Endodermal cell (in vitro differentiated cells): ENCODE results near the gene ORAI3. TPM values are rescaled to one million over a fixed set of nuclear protein-coding genes. Genes with fewer than 3 reads are reported as not detected.
A peak's percentile ranks its signal among the peaks of the same experiment; 100 is the strongest.

Experiments used
- DNase-seq: peaks from one replicate; pipeline ENCODE4 v3.0.0-alpha.2; 2017
- H3K27ac ChIP-seq: 2 replicates; pipeline ENCODE4 v1.5.1; 2013; ENCODE audit warnings: mild to moderate bottlenecking, low read depth, low read length, moderate library complexity
- H3K27me3 ChIP-seq: 2 replicates; pipeline ENCODE4 v1.6.1; 2013; ENCODE audit warnings: mild to moderate bottlenecking, low read length, moderate library complexity; ENCODE audit not compliant: insufficient read depth, control insufficient read depth, poor library complexity, severe bottlenecking
- H3K36me3 ChIP-seq: 2 replicates; pipeline ENCODE4 v1.7.0; 2013; ENCODE audit warnings: mild to moderate bottlenecking, low read length, moderate library complexity; ENCODE audit not compliant: control insufficient read depth, insufficient read depth
- H3K4me1 ChIP-seq: one replicate; pipeline ENCODE4 v1.7.0; 2013; ENCODE audit warnings: low read length; ENCODE audit not compliant: control insufficient read depth, insufficient read depth
- H3K4me3 ChIP-seq: 2 replicates; pipeline ENCODE4 v1.5.1; 2013; ENCODE audit warnings: mild to moderate bottlenecking, low read length, moderate library complexity
- H3K9ac ChIP-seq: 2 replicates; pipeline ENCODE4 v1.6.1; 2013; ENCODE audit warnings: mild to moderate bottlenecking, low read length, moderate library complexity; ENCODE audit not compliant: poor library complexity, severe bottlenecking; ENCODE audit errors: extremely low read depth
- H3K9me3 ChIP-seq: 2 replicates; pipeline ENCODE4 v1.6.1; 2013; ENCODE audit warnings: mild to moderate bottlenecking, low read length, moderate library complexity; ENCODE audit not compliant: control insufficient read depth
- H3K27ac Mint-ChIP-seq: 2 replicates; pipeline ENCODE4 v1.8.0; 2020; ENCODE audit warnings: mixed read lengths
- H3K27me3 Mint-ChIP-seq: 2 replicates; pipeline ENCODE4 v1.8.0; 2021; ENCODE audit warnings: mild to moderate bottlenecking, mixed read lengths; ENCODE audit not compliant: insufficient read depth
- H3K36me3 Mint-ChIP-seq: 2 replicates; pipeline ENCODE4 v1.8.0; 2020; ENCODE audit warnings: low read depth, mixed read lengths
- H3K4me1 Mint-ChIP-seq: 2 replicates; pipeline ENCODE4 v1.8.0; 2020; ENCODE audit warnings: mixed read lengths
- H3K4me3 Mint-ChIP-seq: 2 replicates; pipeline ENCODE4 v1.8.0; 2020; ENCODE audit warnings: mild to moderate bottlenecking, moderate library complexity, mixed read lengths
- H3K9me3 Mint-ChIP-seq: 2 replicates; pipeline ENCODE4 v1.8.0; 2020; ENCODE audit warnings: mild to moderate bottlenecking, mixed read lengths
- WGBS, 2 experiments: methylation state at CpG; one replicate each; pipeline versions ENCODE4 v1.1.5 to v1.1.7; 2013; ENCODE audit warnings: missing lambda C conversion rate in 2 of 2, mixed read lengths in 1 of 2; ENCODE audit not compliant: insufficient coverage in 1 of 2, insufficient read length in 1 of 2; 5-methylcytosine and 5-hydroxymethylcytosine counted together
- total RNA-seq, 2 donors: library from RNA; stranded (reverse); fragmentation: NEBNext Ultra II Directional in 1 of 2; extraction: Animal tissue kit (Norgen Biotek cat#: 25700) in 1 of 2; gene quantifications; 2 replicates in 1 of 2; 3 replicates in 1 of 2; pipeline ENCODE4 v1.2.1, GENCODE V29; 2021
- TF ChIP-seq, protein P1 (sequence below): fragments of 200-600 bp; sonication (generic); conservative IDR thresholded peaks from 2 replicates; pipeline ENCODE4 v1.5.0; 2021; ENCODE audit warnings: antibody characterized with exemption, mild to moderate bottlenecking

ORAI3 gene
- total RNA-seq, 2 donors from 2014 or later, result 16.9 to 17.7 TPM

DNA sequence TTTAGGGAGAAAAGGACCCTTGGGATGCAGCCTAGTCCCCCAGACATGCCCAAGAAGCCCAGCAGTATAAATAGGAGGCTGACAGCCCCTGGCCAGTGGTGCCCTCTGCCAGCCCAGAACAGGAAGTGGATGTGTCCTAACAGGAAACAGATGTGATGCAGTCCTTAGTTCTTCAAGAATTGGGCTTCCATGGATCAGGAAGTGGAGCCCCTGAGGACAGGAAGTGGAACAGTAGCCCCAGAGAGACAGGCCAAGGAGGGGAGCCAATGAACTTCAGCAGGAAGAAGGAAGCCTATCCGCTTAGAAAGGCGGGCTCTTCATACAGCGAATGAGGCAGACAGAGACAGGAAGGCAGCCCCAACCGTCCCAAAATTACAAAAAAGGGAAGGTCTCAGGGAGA lies 45.3 kb upstream of the ORAI3 start:
- Histone ChIP-seq H3K27me3 (no peaks in the 10 kb centered on the region), H3K9me3 (no peaks in the 10 kb centered on the region), H3K36me3 (no peaks in the 10 kb centered on the region), H3K9ac (no peak overlapping the region), H3K27ac (no peak overlapping the region), H3K4me3 (no peak overlapping the region), H3K4me1 (no peaks in the 10 kb centered on the region)
- TF ChIP-seq, protein P1, sequence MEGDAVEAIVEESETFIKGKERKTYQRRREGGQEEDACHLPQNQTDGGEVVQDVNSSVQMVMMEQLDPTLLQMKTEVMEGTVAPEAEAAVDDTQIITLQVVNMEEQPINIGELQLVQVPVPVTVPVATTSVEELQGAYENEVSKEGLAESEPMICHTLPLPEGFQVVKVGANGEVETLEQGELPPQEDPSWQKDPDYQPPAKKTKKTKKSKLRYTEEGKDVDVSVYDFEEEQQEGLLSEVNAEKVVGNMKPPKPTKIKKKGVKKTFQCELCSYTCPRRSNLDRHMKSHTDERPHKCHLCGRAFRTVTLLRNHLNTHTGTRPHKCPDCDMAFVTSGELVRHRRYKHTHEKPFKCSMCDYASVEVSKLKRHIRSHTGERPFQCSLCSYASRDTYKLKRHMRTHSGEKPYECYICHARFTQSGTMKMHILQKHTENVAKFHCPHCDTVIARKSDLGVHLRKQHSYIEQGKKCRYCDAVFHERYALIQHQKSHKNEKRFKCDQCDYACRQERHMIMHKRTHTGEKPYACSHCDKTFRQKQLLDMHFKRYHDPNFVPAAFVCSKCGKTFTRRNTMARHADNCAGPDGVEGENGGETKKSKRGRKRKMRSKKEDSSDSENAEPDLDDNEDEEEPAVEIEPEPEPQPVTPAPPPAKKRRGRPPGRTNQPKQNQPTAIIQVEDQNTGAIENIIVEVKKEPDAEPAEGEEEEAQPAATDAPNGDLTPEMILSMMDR, result no peak
- H3K4me3 Mint-ChIP-seq, result no peak overlapping the region
- H3K4me1 Mint-ChIP-seq, result peaks cover 4% of the 10 kb centered on the region
- no peaks in the 10 kb centered on the region for H3K36me3 Mint-ChIP-seq
- peaks cover 5% of the 10 kb centered on the region for H3K27me3 Mint-ChIP-seq
- no peaks in the 10 kb centered on the region for H3K9me3 Mint-ChIP-seq
- no peak for DNase-seq
- peak overlapping the region; percentile 1 for H3K27ac Mint-ChIP-seq
- 92 to 97% methylated on average over 4 of the region's 4 CpGs for WGBS, 2 experiments

DNA sequence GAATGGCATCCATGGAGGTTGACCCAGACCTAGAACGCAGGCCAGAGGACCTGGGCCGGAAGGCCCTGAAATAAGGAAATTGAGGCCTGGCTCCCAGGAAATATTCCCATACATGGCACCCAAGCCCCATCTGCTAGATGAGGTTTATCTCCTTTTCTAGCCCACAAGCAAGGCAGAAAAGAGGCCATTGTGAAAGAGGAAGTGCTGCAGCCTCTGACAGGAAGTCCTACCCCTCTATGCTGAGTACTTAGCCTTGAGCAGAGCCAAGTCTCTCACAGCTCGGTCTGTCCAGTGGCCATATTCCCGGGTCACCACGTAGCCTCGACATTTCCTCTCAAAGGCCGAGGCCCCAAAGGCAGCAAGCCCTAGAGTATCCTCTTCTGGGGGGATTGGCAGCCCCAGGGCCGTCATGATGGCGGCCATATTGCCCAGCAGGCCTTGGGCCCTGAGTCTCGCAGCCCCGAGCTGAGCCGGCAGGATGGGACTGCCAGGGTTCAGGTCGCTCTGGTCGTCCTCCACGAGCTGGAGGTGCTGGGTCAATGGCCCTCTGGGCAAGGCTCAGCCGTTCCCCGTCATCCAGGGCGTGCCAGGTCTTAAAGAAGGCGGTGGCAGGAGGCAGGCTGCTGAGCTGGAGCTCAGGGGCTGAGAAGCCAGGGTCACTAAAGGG lies 44.6 kb upstream of the ORAI3 start:
- no peaks in the 10 kb centered on the region for H3K27me3 ChIP-seq
- H3K27ac Mint-ChIP-seq, result no peak overlapping the region
- no peaks in the 10 kb centered on the region for H3K9me3 ChIP-seq
- no peaks in the 10 kb centered on the region for H3K36me3 Mint-ChIP-seq
- H3K9me3 Mint-ChIP-seq, result no peaks in the 10 kb centered on the region
- H3K4me1 Mint-ChIP-seq, result peaks cover 4% of the 10 kb centered on the region
- 91 to 98% methylated on average over 17 to 19 of the region's 19 CpGs for WGBS, 2 experiments
- H3K4me1 ChIP-seq, result no peaks in the 10 kb centered on the region
- no peak overlapping the region for H3K4me3 Mint-ChIP-seq
- no peaks in the 10 kb centered on the region for H3K36me3 ChIP-seq
- no peak overlapping the region for H3K27ac ChIP-seq
- H3K4me3 ChIP-seq, result no peak overlapping the region
- peaks cover 9% of the 10 kb centered on the region for H3K27me3 Mint-ChIP-seq
- DNase-seq, result no peak
- TF ChIP-seq, protein P1, result no peak
- no peak overlapping the region for H3K9ac ChIP-seq

DNA sequence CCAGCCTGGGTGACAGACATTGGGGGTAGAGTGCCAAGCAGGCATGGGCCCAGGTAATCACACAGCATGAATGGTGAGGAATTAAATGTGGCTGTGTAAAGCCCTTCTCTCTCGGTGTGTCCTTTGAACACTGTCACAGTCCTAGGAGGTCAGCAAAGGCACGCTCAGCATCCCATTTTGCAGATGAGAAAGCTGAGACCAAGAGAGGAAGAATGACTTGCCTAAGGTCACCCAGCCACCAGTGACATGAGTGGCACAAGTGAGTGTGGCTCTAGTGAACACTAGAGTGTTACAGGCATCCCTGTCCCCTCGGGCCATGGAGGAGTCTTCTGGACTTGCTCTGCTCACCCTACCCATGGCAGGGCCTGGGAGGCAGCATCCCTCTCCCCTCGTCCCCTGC lies 41.8 kb upstream of the ORAI3 start:
- TF ChIP-seq, protein P1, result no peak
- H3K4me1 Mint-ChIP-seq, result peaks cover 15% of the 10 kb centered on the region
- H3K36me3 Mint-ChIP-seq, result no peaks in the 10 kb centered on the region
- Histone ChIP-seq H3K9me3 (no peaks in the 10 kb centered on the region), H3K4me3 (no peak overlapping the region), H3K9ac (no peak overlapping the region), H3K27ac (no peak overlapping the region), H3K4me1 (peaks cover 9% of the 10 kb centered on the region), H3K27me3 (no peaks in the 10 kb centered on the region), H3K36me3 (no peaks in the 10 kb centered on the region)
- 87 to 88% methylated on average over 3 to 4 of the region's 4 CpGs for WGBS, 2 experiments
- no peaks in the 10 kb centered on the region for H3K9me3 Mint-ChIP-seq
- H3K4me3 Mint-ChIP-seq, result no peak overlapping the region
- H3K27me3 Mint-ChIP-seq, result peaks cover 8% of the 10 kb centered on the region
- DNase-seq, result no peak
- H3K27ac Mint-ChIP-seq, result no peak overlapping the region
